Type B pancreatic cell (in vitro differentiated cells): ENCODE measurements around the gene TEX51. TPM values are rescaled to one million over a fixed set of nuclear protein-coding genes. Genes with fewer than 3 reads are reported as not detected.
A peak's percentile ranks its signal among the peaks of the same experiment; 100 is the strongest.

Experiments
- DNase-seq: peaks from one replicate; pipeline ENCODE4 v3.0.0; 2021; ENCODE audit warnings: mixed read lengths; ENCODE audit not compliant: unreplicated experiment; ENCODE audit errors: extremely low spot score
- H3K27ac Mint-ChIP-seq: 2 replicates; pipeline ENCODE4 v1.8.0; 2021; ENCODE audit warnings: mild to moderate bottlenecking, mixed read lengths
- H3K27me3 Mint-ChIP-seq: 2 replicates; pipeline ENCODE4 v1.8.0; 2021; ENCODE audit warnings: mixed read lengths
- H3K36me3 Mint-ChIP-seq: 2 replicates; pipeline ENCODE4 v1.8.0; 2021; ENCODE audit warnings: mixed read lengths
- H3K4me1 Mint-ChIP-seq: one replicate; pipeline ENCODE4 v1.8.0; 2021; ENCODE audit warnings: mixed read lengths; ENCODE audit not compliant: unreplicated experiment
- H3K4me3 Mint-ChIP-seq: 2 replicates; pipeline ENCODE4 v1.8.0; 2021; ENCODE audit warnings: mild to moderate bottlenecking, mixed read lengths
- H3K9me3 Mint-ChIP-seq: 2 replicates; pipeline ENCODE4 v1.8.0; 2021; ENCODE audit warnings: mixed read lengths
- total RNA-seq: library from RNA; stranded (reverse); gene quantifications from 2 replicates; pipeline ENCODE4 v1.2.1, GENCODE V29; 2021; ENCODE audit warnings: low replicate concordance
- TF ChIP-seq, protein P1 (sequence below): fragments of 200-600 bp; sonication (generic); conservative IDR thresholded peaks from 2 replicates; pipeline ENCODE4 v1.5.0; 2021; ENCODE audit warnings: antibody characterized with exemption, mild to moderate bottlenecking

Gene TEX51
- total RNA-seq, 1 donor from 2014 or later, result not detected

GRCh38 chr2:126908721-126909177, 10.1 kb downstream of the TEX51 start:
- Mint-ChIP-seq H3K9me3 (peaks cover 11% of the 10 kb centered on the region), H3K27ac (no peak overlapping the region), H3K27me3 (peaks cover 11% of the 10 kb centered on the region), H3K4me1 (peaks cover 18% of the 10 kb centered on the region), H3K36me3 (no peaks in the 10 kb centered on the region), H3K4me3 (no peak overlapping the region)
- TF ChIP-seq, protein P1, sequence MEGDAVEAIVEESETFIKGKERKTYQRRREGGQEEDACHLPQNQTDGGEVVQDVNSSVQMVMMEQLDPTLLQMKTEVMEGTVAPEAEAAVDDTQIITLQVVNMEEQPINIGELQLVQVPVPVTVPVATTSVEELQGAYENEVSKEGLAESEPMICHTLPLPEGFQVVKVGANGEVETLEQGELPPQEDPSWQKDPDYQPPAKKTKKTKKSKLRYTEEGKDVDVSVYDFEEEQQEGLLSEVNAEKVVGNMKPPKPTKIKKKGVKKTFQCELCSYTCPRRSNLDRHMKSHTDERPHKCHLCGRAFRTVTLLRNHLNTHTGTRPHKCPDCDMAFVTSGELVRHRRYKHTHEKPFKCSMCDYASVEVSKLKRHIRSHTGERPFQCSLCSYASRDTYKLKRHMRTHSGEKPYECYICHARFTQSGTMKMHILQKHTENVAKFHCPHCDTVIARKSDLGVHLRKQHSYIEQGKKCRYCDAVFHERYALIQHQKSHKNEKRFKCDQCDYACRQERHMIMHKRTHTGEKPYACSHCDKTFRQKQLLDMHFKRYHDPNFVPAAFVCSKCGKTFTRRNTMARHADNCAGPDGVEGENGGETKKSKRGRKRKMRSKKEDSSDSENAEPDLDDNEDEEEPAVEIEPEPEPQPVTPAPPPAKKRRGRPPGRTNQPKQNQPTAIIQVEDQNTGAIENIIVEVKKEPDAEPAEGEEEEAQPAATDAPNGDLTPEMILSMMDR, result no peak
- DNase-seq, result peak; percentile 52

- H3K9me3 Mint-ChIP-seq, result peaks cover 5% of the 10 kb centered on the region
- no peak for DNase-seq
- no peaks in the 10 kb centered on the region for H3K36me3 Mint-ChIP-seq
- TF ChIP-seq, protein P1, result no peak
- no peak overlapping the region for H3K27ac Mint-ChIP-seq
- H3K4me1 Mint-ChIP-seq, result peaks cover 18% of the 10 kb centered on the region
- H3K27me3 Mint-ChIP-seq, result peaks cover 11% of the 10 kb centered on the region
- H3K4me3 Mint-ChIP-seq, result no peak overlapping the region
These were observed 10.7 kb downstream of the TEX51 start for GRCh38 chr2:126909366-126909765.

GRCh38 chr2:126909781-126910180, 11.1 kb downstream of the TEX51 start:
- Mint-ChIP-seq H3K4me1 (peaks cover 18% of the 10 kb centered on the region), H3K4me3 (no peak overlapping the region), H3K36me3 (no peaks in the 10 kb centered on the region), H3K27ac (no peak overlapping the region), H3K9me3 (peaks cover 4% of the 10 kb centered on the region), H3K27me3 (peaks cover 11% of the 10 kb centered on the region)
- TF ChIP-seq, protein P1, result no peak
- DNase-seq, result peak; percentile 45

DNA sequence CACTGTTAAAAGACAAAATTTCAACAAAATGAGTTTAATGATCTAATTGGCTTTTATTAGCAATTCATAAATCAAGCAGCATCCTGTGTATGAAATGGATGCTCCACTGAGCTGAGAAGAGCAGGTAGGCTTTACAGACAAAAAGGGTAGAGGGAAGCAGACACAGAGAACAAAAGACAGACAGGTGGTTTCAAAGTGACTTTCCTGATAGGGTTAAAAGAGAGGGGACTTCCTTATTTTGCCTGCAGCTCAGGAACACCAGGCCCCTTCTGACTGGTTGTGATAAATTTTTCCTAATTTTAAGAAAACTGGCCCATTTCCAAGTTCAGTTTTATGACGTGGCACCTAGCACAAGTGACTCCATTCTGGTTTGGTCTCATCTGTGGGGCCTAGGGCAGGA, 11.9 kb downstream of the TEX51 start:
- Mint-ChIP-seq H3K9me3 (peaks cover 2% of the 10 kb centered on the region), H3K36me3 (no peaks in the 10 kb centered on the region), H3K4me1 (peaks cover 18% of the 10 kb centered on the region), H3K27ac (no peak overlapping the region), H3K4me3 (no peak overlapping the region), H3K27me3 (peaks cover 9% of the 10 kb centered on the region)
- TF ChIP-seq, protein P1, result no peak
- DNase-seq, result no peak

DNA sequence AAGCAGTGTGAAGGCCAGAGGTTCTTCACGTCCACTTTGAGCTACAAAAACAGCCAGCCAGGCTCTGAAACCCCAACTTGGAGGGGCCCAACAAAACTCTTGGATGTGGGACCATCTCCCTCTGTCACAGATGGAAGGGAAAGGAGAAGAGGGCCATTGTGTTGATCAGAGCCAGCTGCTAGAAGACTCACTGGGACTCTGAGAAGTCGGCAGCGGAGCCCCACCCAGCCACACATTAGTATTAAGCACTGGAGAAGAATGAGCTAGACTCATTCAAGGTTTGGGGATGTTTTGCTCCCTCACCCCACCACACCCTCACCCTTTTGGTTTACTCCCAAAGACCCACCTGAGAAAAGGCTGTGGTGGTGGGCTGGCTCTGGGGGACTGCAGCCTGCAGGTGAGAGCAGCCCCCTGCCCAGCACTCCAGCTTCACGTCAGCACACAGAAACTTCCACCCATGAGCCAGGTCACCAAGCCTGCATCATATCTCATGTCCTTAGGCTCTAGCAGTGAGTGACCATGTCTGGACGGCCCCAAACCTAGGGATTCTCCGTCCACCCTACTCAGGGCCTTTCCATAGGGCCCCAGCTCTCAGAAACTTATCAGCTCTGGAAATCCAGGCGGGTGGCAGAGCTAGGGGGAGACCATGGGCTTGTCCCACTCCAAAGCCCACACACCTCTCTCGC, 12.6 kb downstream of the TEX51 start:
- peaks cover 18% of the 10 kb centered on the region for H3K4me1 Mint-ChIP-seq
- no peaks in the 10 kb centered on the region for H3K9me3 Mint-ChIP-seq
- H3K27ac Mint-ChIP-seq, result no peak overlapping the region
- TF ChIP-seq, protein P1, result no peak
- H3K27me3 Mint-ChIP-seq, result peaks cover 9% of the 10 kb centered on the region
- DNase-seq, result peak; percentile 52
- no peak overlapping the region for H3K4me3 Mint-ChIP-seq
- no peaks in the 10 kb centered on the region for H3K36me3 Mint-ChIP-seq
